GM18502 (cell line): ENCODE results near the gene ADGRG7.

Experiments
- ATAC-seq: cut with Tn5 transposase; IDR thresholded peaks from one replicate; pipeline ENCODE4 v1.9.1; 2021; ENCODE audit warnings: mild to moderate bottlenecking; ENCODE audit not compliant: unreplicated experiment, poor library complexity

Gene ADGRG7

DNA sequence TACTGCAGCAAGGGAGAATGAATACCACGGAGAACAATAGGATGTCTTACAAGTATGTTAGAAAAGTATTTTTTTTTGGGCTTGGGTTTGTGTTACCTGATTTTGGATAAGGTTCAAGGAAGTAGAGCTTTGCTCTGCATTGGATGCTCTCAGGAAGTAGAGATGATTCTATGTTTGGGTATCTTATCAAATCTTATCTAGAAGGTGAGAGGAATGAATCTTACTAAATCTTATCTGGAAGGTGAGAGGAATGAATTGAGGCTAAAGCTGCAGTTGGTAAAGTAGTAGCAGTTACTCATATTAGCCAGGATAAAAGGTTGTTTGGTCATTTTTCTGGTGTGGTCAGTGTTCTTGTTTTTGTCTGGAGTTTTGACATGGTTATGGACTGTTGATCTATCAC lies 117.3 kb downstream of the ADGRG7 start:
- no peak for ATAC-seq

DNA sequence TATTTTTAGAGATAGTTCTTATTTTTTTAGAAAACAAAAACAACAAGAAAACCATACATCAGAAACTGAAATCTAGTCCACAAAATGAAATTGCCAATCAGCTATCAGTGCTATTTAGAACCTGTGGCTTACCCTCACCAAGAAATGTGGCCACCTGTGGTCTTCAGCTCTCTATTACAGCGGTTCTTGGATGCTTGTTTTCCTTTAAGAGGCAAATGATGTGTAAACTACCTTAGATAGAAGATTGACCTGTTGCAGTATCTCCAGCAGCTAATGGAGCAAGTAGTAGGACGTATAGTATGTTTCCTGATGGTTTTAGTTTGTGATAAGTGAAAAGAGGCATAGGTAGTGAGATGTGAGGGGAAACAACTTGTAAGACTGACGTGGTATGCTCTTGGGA lies 121.1 kb downstream of the ADGRG7 start:
- peak; percentile 54 for ATAC-seq

DNA sequence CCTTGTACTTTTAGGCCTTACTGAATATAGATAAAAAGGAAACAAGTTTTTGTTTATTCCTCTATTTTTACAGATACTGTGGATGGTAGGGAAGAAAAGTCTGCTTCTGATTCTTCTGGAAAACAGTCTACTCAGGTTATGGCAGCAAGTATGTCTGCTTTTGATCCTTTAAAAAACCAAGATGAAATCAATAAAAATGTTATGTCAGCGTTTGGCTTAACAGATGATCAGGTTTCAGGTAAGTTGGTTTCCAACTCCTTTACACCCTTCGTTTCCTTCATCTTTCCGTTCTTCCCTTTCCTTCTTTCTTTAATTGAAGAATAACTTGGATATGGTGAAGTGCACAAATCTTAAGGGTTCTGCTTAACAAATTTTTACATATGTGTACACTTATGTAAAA lies 123.0 kb downstream of the ADGRG7 start:
- ATAC-seq = no peak

DNA sequence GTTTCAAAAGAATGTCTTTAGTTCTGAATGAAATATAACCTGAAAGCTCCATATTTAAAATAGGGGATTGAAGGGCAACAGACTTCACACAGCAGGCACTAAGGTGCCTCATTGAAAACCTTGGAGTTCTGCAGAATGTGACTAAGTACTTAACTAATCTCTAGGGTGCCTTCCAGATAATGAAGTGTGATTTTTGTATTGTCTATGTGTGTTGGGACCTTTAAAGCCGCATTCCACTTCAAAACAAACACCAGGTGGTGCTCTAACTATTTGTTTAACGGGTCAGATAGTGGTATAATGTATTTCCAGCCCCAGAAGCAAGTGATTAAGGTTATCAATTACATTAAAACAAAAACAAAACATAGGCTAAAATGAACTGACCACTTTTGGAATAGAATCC lies 127.9 kb downstream of the ADGRG7 start:
- ATAC-seq = no peak

DNA sequence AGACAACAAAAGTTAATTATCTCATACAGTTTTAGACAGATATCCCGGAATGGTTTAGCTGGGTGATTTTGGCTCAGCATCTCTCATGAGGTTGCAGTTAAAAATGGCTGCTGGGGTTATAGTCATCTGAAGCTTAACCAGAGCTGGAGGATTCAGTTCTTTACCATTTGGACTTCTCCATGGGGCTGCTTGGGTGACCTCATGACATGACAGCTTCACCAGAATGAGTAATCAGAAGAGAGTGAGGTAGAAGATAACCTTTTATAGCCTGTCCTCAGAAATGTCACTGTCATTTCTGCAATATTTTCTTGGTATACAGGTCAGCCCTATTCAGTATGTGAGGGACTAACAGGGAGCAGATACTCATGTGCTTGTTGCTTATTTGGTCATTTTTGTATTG lies 130.8 kb downstream of the ADGRG7 start:
- no peak for ATAC-seq

DNA sequence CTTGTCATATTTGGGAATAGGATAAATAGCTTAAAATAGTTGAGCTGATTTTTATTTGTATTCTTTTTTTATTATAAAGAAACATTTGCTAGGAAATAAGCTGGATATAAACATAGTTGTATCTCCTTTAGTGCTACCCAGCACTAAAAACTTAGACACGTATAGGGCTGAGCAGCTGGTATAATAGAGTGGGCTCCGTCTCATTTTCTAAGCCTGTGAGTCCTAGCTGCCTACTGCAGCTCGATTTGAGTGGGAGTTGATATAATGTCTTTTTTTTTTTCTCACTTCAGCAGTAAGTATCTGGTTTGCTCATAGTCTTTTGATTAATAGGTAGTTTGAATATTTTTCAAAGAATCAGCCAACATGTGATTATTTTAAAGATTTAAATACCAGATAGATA lies 134.1 kb downstream of the ADGRG7 start:
- no peak for ATAC-seq

DNA sequence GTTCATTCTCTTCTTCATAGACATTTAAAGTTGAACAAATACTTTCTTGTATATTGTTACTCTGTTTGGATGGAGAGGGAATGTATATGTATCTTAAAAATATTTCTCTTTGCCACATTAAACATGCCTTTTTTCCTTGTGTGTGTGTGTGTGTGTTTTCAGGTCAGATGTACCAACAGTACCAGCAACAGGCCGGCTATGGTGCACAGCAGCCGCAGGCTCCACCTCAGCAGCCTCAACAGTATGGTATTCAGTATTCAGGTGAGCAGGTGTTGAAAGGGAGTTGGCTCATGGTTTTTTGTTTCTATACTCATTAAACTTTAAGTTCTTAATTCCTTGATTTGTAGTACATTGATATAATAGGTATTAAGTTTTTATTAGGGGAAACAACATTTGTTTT lies 135.3 kb downstream of the ADGRG7 start:
- ATAC-seq = no peak
